Activated naive CD8-positive, alpha-beta T cell (primary cell): ENCODE measurements around the gene OCA2.

Experiments
- H3K27ac Mint-ChIP-seq: one replicate; pipeline ENCODE4 v1.8.0; 2021; ENCODE audit warnings: mixed read lengths
- H3K27me3 Mint-ChIP-seq: one replicate; pipeline ENCODE4 v1.8.0; 2021; ENCODE audit warnings: mixed read lengths
- H3K36me3 Mint-ChIP-seq: one replicate; pipeline ENCODE4 v1.8.0; 2021; ENCODE audit warnings: mixed read lengths
- H3K4me1 Mint-ChIP-seq: one replicate; pipeline ENCODE4 v1.8.0; 2021; ENCODE audit warnings: low read depth, mixed read lengths
- H3K4me3 Mint-ChIP-seq: one replicate; pipeline ENCODE4 v1.8.0; 2021; ENCODE audit warnings: mild to moderate bottlenecking, mixed read lengths
- H3K9me3 Mint-ChIP-seq: one replicate; pipeline ENCODE4 v1.8.0; 2021; ENCODE audit warnings: low read depth, mixed read lengths

The OCA2 gene

GRCh38 chr15:28043691-28044091 lies 55.4 kb downstream of the OCA2 start:
- no peak overlapping the region for H3K27ac Mint-ChIP-seq

GRCh38 chr15:28037969-28038590 lies 61.0 kb downstream of the OCA2 start:
- H3K36me3 Mint-ChIP-seq, result no peaks in the 10 kb centered on the region
- H3K4me3 Mint-ChIP-seq, result no peak overlapping the region
- H3K4me1 Mint-ChIP-seq, result no peaks in the 10 kb centered on the region
- H3K9me3 Mint-ChIP-seq, result no peaks in the 10 kb centered on the region
- peaks cover 13% of the 10 kb centered on the region for H3K27me3 Mint-ChIP-seq
- H3K27ac Mint-ChIP-seq, result no peak overlapping the region

More at GRCh38 chr15:28043691-28044091, 55.4 kb downstream of the OCA2 start:
- Mint-ChIP-seq H3K4me3 (no peak overlapping the region), H3K4me1 (no peaks in the 10 kb centered on the region), H3K9me3 (no peaks in the 10 kb centered on the region), H3K36me3 (no peaks in the 10 kb centered on the region), H3K27me3 (peaks cover 16% of the 10 kb centered on the region)

- no peaks in the 10 kb centered on the region for H3K9me3 Mint-ChIP-seq
- no peaks in the 10 kb centered on the region for H3K4me1 Mint-ChIP-seq
- H3K4me3 Mint-ChIP-seq, result no peak overlapping the region
Observed at GRCh38 chr15:28033443-28033842, 65.7 kb downstream of the OCA2 start.

GRCh38 chr15:28030801-28031200 lies 68.3 kb downstream of the OCA2 start:
- Mint-ChIP-seq H3K4me3 (no peak overlapping the region), H3K9me3 (no peaks in the 10 kb centered on the region), H3K27ac (no peak overlapping the region), H3K4me1 (no peaks in the 10 kb centered on the region), H3K36me3 (no peaks in the 10 kb centered on the region), H3K27me3 (peaks cover 2% of the 10 kb centered on the region)

More at GRCh38 chr15:28033443-28033842, 65.7 kb downstream of the OCA2 start:
- Mint-ChIP-seq H3K27ac (no peak overlapping the region), H3K27me3 (peaks cover 5% of the 10 kb centered on the region), H3K36me3 (no peaks in the 10 kb centered on the region)

- Mint-ChIP-seq H3K36me3 (no peaks in the 10 kb centered on the region), H3K4me3 (no peak overlapping the region), H3K9me3 (no peaks in the 10 kb centered on the region), H3K27me3 (no peaks in the 10 kb centered on the region), H3K4me1 (no peaks in the 10 kb centered on the region), H3K27ac (no peak overlapping the region)
Observed at GRCh38 chr15:28027714-28028076, 71.4 kb downstream of the OCA2 start.

GRCh38 chr15:28026764-28027713 lies 72.1 kb downstream of the OCA2 start:
- Mint-ChIP-seq H3K27ac (no peak overlapping the region), H3K4me1 (no peaks in the 10 kb centered on the region), H3K27me3 (no peaks in the 10 kb centered on the region), H3K4me3 (no peak overlapping the region), H3K9me3 (no peaks in the 10 kb centered on the region), H3K36me3 (no peaks in the 10 kb centered on the region)

GRCh38 chr15:28026221-28026620 lies 72.9 kb downstream of the OCA2 start:
- Mint-ChIP-seq H3K27ac (no peak overlapping the region), H3K27me3 (no peaks in the 10 kb centered on the region), H3K4me3 (no peak overlapping the region), H3K9me3 (no peaks in the 10 kb centered on the region), H3K4me1 (peaks cover 1% of the 10 kb centered on the region), H3K36me3 (no peaks in the 10 kb centered on the region)

GRCh38 chr15:28025413-28025812 lies 73.7 kb downstream of the OCA2 start:
- no peaks in the 10 kb centered on the region for H3K27me3 Mint-ChIP-seq
- H3K4me1 Mint-ChIP-seq, result peaks cover 1% of the 10 kb centered on the region
- H3K27ac Mint-ChIP-seq, result no peak overlapping the region
- no peaks in the 10 kb centered on the region for H3K9me3 Mint-ChIP-seq
- no peaks in the 10 kb centered on the region for H3K36me3 Mint-ChIP-seq
- no peak overlapping the region for H3K4me3 Mint-ChIP-seq

- H3K27ac Mint-ChIP-seq, result no peak overlapping the region
- H3K4me3 Mint-ChIP-seq, result no peak overlapping the region
- H3K27me3 Mint-ChIP-seq, result no peaks in the 10 kb centered on the region
Observed at GRCh38 chr15:28024889-28025250, 74.2 kb downstream of the OCA2 start.

GRCh38 chr15:28023933-28024888 lies 74.9 kb downstream of the OCA2 start:
- Mint-ChIP-seq H3K4me3 (no peak overlapping the region), H3K27me3 (no peaks in the 10 kb centered on the region), H3K4me1 (peaks cover 1% of the 10 kb centered on the region), H3K27ac (no peak overlapping the region), H3K36me3 (no peaks in the 10 kb centered on the region), H3K9me3 (no peaks in the 10 kb centered on the region)

More at GRCh38 chr15:28024889-28025250, 74.2 kb downstream of the OCA2 start:
- Mint-ChIP-seq H3K4me1 (peaks cover 1% of the 10 kb centered on the region), H3K9me3 (no peaks in the 10 kb centered on the region), H3K36me3 (no peaks in the 10 kb centered on the region)

GRCh38 chr15:28023422-28023821 lies 75.7 kb downstream of the OCA2 start:
- Mint-ChIP-seq H3K27ac (no peak overlapping the region), H3K4me3 (no peak overlapping the region), H3K4me1 (peaks cover 1% of the 10 kb centered on the region), H3K9me3 (no peaks in the 10 kb centered on the region), H3K36me3 (no peaks in the 10 kb centered on the region), H3K27me3 (no peaks in the 10 kb centered on the region)

GRCh38 chr15:28022961-28023360 lies 76.2 kb downstream of the OCA2 start:
- no peaks in the 10 kb centered on the region for H3K9me3 Mint-ChIP-seq
- no peak overlapping the region for H3K27ac Mint-ChIP-seq
- H3K36me3 Mint-ChIP-seq, result no peaks in the 10 kb centered on the region
- no peaks in the 10 kb centered on the region for H3K27me3 Mint-ChIP-seq
- peaks cover 1% of the 10 kb centered on the region for H3K4me1 Mint-ChIP-seq
- no peak overlapping the region for H3K4me3 Mint-ChIP-seq

- Mint-ChIP-seq H3K27ac (no peak overlapping the region), H3K36me3 (no peaks in the 10 kb centered on the region), H3K4me3 (no peak overlapping the region)
Observed at GRCh38 chr15:28022181-28022580, 76.9 kb downstream of the OCA2 start.

GRCh38 chr15:28021281-28022039 lies 77.7 kb downstream of the OCA2 start:
- H3K27ac Mint-ChIP-seq, result no peak overlapping the region
- no peaks in the 10 kb centered on the region for H3K27me3 Mint-ChIP-seq
- H3K36me3 Mint-ChIP-seq, result no peaks in the 10 kb centered on the region
- no peak overlapping the region for H3K4me3 Mint-ChIP-seq
- H3K4me1 Mint-ChIP-seq, result peaks cover 1% of the 10 kb centered on the region
- no peaks in the 10 kb centered on the region for H3K9me3 Mint-ChIP-seq

More at GRCh38 chr15:28022181-28022580, 76.9 kb downstream of the OCA2 start:
- Mint-ChIP-seq H3K27me3 (no peaks in the 10 kb centered on the region), H3K9me3 (no peaks in the 10 kb centered on the region), H3K4me1 (peaks cover 1% of the 10 kb centered on the region)
